Prostate gland (tissue), 2 donors: Measurements from ENCODE around the gene FLOT2.
"Not testable (repeated sequence)": the region's sequence is repeated elsewhere in the genome, so short reads cannot be mapped to it uniquely, and the experiment has no call there.

ENCODE experiments used
- POLR2A ChIP-seq: fragments of 450-650 bp; IDR thresholded peaks from one replicate; pipeline ENCODE4 v1.6.1; 2016; ENCODE audit warnings: antibody characterized with exemption, mild to moderate bottlenecking
- TF ChIP-seq, protein P1 (sequence below), 4 experiments: fragments of 200-600 bp in 2 of 4; fragments of 450-650 bp in 2 of 4; sonication (generic) in 2 of 4; IDR thresholded peaks; 1 replicate in 3 of 4; 2 replicates in 1 of 4; pipeline ENCODE4 v1.5.1; 2016 to 2019; ENCODE audit warnings: antibody characterized with exemption in 4 of 4, mild to moderate bottlenecking in 2 of 4, moderate library complexity in 2 of 4

GRCh38 chr17:28877150-28877711 is 20.3 kb downstream of the FLOT2 start:
- TF ChIP-seq, protein P1, sequence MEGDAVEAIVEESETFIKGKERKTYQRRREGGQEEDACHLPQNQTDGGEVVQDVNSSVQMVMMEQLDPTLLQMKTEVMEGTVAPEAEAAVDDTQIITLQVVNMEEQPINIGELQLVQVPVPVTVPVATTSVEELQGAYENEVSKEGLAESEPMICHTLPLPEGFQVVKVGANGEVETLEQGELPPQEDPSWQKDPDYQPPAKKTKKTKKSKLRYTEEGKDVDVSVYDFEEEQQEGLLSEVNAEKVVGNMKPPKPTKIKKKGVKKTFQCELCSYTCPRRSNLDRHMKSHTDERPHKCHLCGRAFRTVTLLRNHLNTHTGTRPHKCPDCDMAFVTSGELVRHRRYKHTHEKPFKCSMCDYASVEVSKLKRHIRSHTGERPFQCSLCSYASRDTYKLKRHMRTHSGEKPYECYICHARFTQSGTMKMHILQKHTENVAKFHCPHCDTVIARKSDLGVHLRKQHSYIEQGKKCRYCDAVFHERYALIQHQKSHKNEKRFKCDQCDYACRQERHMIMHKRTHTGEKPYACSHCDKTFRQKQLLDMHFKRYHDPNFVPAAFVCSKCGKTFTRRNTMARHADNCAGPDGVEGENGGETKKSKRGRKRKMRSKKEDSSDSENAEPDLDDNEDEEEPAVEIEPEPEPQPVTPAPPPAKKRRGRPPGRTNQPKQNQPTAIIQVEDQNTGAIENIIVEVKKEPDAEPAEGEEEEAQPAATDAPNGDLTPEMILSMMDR (IDR thresholded peaks at IDR 0.05): not testable (repeated sequence)
- not testable (repeated sequence) for TF ChIP-seq POLR2A
